PC-3 (cell line): Measurements from ENCODE around the gene SLC5A6.

Source experiments
- CTCF ChIP-seq: fragments of 300-600 bp; sonication (generic); conservative IDR thresholded peaks from 2 replicates; pipeline ENCODE4 v1.5.1; 2017; ENCODE audit warnings: antibody characterized with exemption, low read depth, mild to moderate bottlenecking, low read length
- EZH2 ChIP-seq: fragments of 300-600 bp; sonication (generic); IDR thresholded peaks from one replicate; pipeline ENCODE4 v1.6.1; 2017; ENCODE audit warnings: antibody characterized with exemption, mild to moderate bottlenecking, low read length; ENCODE audit not compliant: unreplicated experiment
- EZH2phosphoT487 ChIP-seq: fragments of 300-600 bp; sonication (generic); IDR thresholded peaks from 2 replicates; pipeline ENCODE4 v1.6.1; 2018; ENCODE audit warnings: mild to moderate bottlenecking, antibody characterized with exemption, low read length, borderline replicate concordance

GRCh38 chr2:27261241-27261925 lies 49.3 kb upstream of the SLC5A6 start:
- TF ChIP-seq EZH2 (no peak), CTCF (no peak), EZH2phosphoT487 (no peak)
